ENCODE measurements around the gene PAN3. TPM values are rescaled to one million over a fixed set of nuclear protein-coding genes. Genes with fewer than 3 reads are reported as not detected.

PAN3 gene
- total RNA-seq, 2 experiments from 2014 or later, result 30.9 to 32.9 TPM

DNA sequence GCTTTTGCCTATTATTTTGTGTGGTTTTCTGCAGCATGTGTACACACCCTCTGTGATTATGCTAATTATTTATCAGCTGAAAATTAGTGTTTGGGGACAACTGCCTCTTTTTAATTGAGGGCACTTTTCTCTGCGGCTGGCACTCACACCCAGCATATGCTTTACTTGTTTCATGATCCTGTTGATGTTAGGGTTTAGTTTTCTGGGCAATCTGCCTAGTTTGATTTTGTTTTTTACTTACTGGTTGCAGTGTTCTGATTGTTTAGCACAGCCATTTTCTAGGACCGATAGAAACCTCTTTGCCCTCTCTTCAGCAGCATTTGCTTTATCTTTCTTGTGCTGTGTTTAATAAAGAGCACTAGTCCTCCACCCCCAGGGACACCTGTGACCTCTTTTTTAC lies 161.6 kb downstream of the PAN3 start:
- intact Hi-C loops (cut with micrococcal nuclease), result no loop called here
- Mint-ChIP-seq H3K4me1 (ENCODE audit: low read depth) (peaks cover 18% of the 10 kb centered on the region), H3K4me3 (no peak overlapping the region), H3K9me3 (no peaks in the 10 kb centered on the region), H3K27me3 (no peaks in the 10 kb centered on the region), H3K36me3 (ENCODE audit: low read depth) (peaks cover 6% of the 10 kb centered on the region), H3K27ac (no peak overlapping the region)
- ATAC-seq (no peak), DNase-seq (no peak)
- TF ChIP-seq, protein P1, sequence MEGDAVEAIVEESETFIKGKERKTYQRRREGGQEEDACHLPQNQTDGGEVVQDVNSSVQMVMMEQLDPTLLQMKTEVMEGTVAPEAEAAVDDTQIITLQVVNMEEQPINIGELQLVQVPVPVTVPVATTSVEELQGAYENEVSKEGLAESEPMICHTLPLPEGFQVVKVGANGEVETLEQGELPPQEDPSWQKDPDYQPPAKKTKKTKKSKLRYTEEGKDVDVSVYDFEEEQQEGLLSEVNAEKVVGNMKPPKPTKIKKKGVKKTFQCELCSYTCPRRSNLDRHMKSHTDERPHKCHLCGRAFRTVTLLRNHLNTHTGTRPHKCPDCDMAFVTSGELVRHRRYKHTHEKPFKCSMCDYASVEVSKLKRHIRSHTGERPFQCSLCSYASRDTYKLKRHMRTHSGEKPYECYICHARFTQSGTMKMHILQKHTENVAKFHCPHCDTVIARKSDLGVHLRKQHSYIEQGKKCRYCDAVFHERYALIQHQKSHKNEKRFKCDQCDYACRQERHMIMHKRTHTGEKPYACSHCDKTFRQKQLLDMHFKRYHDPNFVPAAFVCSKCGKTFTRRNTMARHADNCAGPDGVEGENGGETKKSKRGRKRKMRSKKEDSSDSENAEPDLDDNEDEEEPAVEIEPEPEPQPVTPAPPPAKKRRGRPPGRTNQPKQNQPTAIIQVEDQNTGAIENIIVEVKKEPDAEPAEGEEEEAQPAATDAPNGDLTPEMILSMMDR (IDR thresholded peaks at IDR 0.05), result no peak
- POLR2A ChIA-PET, result no interaction called here
- CTCF ChIA-PET, result no interaction called here

DNA sequence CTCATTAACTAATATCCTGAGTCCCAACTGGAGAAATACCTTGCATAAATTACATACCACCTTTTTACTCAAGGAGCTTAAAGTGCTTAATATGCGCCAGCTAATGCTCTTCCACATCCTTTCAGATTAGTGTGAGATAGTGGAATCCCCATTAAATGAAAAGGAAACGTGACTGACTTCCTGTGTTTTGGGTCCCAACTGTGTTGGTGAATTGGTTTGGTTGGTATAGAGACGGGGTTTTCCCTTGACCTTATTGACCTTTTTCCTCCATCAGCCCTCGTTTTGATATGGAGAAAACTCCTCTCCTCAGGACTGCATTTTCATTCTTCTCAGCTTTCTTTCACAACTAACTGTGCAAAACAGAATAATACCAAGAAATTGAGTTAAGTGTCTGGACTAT lies 163.5 kb downstream of the PAN3 start:
- Mint-ChIP-seq H3K27me3 (no peaks in the 10 kb centered on the region), H3K4me3 (no peak overlapping the region), H3K27ac (no peak overlapping the region), H3K9me3 (no peaks in the 10 kb centered on the region), H3K36me3 (ENCODE audit: low read depth) (no peaks in the 10 kb centered on the region), H3K4me1 (ENCODE audit: low read depth) (peaks cover 18% of the 10 kb centered on the region)
- TF ChIP-seq, protein P1 (IDR thresholded peaks at IDR 0.05), result no peak
- DNase-seq, result no peak
- ChIA-PET POLR2A (no interaction called here), CTCF (interaction anchor here (1.0 kb wide), 1 partner anchor 14 kb away, joined by 3 read pairs; no protein-coding TSS in a partner anchor)
- intact Hi-C loops (cut with micrococcal nuclease), result no loop called here
- ATAC-seq, result no peak

DNA sequence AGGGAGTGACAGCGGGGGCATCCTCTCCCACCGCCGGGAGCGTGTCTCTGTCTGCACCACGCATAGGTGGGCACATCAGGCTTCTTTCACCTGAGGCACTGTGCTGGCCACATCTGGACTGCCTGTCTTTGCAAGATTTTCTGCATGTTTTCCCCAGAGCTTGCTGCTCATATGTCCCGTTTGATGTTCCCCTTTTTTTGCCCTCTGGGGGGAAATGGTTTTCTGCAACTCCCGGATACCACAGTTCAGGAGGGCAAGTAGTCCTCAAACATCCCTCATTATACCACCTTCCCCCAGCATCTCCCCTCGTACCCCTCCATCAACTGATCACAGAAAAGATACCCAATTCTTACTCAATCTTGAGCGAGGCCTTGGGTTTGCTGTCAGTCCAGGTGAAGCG lies 168.0 kb downstream of the PAN3 start:
- Mint-ChIP-seq H3K4me3 (no peak overlapping the region), H3K27ac (no peak overlapping the region), H3K9me3 (no peaks in the 10 kb centered on the region), H3K36me3 (ENCODE audit: low read depth) (no peaks in the 10 kb centered on the region), H3K27me3 (no peaks in the 10 kb centered on the region), H3K4me1 (ENCODE audit: low read depth) (peaks cover 11% of the 10 kb centered on the region)
- TF ChIP-seq, protein P1 (IDR thresholded peaks at IDR 0.05), result no peak
- CTCF ChIA-PET, result no interaction called here
- intact Hi-C loops (cut with micrococcal nuclease), result no loop called here
- POLR2A ChIA-PET, result no interaction called here
- ATAC-seq (no peak), DNase-seq (no peak)

DNA sequence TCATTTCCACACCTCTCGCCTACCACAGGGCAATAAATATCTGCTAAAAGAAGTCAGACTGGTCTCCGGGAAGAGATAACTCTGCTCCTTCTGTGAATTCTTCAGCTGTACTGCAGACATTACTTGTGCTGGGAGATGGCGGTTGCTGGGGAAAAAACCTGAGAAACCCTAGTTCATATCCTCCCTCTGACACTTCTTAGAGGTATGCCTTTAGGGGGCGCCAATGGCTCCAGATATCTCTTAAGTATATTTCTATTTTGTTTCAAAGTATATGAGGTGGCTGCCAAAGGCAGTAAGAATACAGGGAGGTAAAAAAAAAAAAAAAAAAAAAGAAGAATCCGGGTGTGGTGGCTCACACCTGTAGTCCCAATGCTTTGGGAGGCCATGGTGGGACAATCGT lies 175.2 kb downstream of the PAN3 start:
- no peaks in the 10 kb centered on the region for H3K4me1 Mint-ChIP-seq (ENCODE audit: low read depth)

DNA sequence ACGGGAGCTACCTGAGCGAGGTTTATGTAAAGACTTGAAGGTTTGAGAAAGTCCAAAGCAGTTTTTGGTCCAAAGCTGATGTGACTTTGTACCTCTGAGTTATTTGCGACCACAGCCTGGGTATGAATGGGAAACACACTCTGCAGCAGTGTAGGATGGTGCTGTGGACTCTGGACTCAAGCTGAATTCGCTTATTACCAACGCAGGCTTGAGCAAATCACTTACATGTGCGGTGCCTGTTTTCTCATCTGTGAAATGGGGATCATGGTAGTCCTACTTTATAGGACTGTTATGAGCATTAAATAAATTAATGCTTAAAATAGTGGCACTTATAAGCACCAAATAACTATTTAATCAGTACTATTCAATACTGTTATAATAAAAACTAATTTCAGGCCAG lies 176.5 kb downstream of the PAN3 start:
- no peaks in the 10 kb centered on the region for H3K27me3 Mint-ChIP-seq
- H3K4me3 Mint-ChIP-seq, result no peak overlapping the region
- ChIA-PET POLR2A (no interaction called here), CTCF (interaction anchor here (0.9 to 3.2 kb wide), 4 partner anchors 10 to 321 kb away, joined by 3 to 15 read pairs (median 4); no protein-coding TSS in a partner anchor)
- no peak for ATAC-seq
- DNase-seq, result no peak
- H3K36me3 Mint-ChIP-seq (ENCODE audit: low read depth), result no peaks in the 10 kb centered on the region
- H3K4me1 Mint-ChIP-seq (ENCODE audit: low read depth), result no peaks in the 10 kb centered on the region
- H3K9me3 Mint-ChIP-seq, result no peaks in the 10 kb centered on the region
- intact Hi-C loops (cut with micrococcal nuclease), result no loop called here
- H3K27ac Mint-ChIP-seq, result no peak overlapping the region
- TF ChIP-seq, protein P1 (IDR thresholded peaks at IDR 0.05), result no peak

More for the DNA sequence above, 175.2 kb downstream of the PAN3 start:
- ATAC-seq (peak; percentile 53), DNase-seq (peak; percentile 62)
- H3K4me3 Mint-ChIP-seq, result no peak overlapping the region
- H3K27me3 Mint-ChIP-seq, result no peaks in the 10 kb centered on the region
- no peaks in the 10 kb centered on the region for H3K9me3 Mint-ChIP-seq
- TF ChIP-seq, protein P1 (IDR thresholded peaks at IDR 0.05), result peak; percentile 42
- H3K27ac Mint-ChIP-seq, result no peak overlapping the region
- no peaks in the 10 kb centered on the region for H3K36me3 Mint-ChIP-seq (ENCODE audit: low read depth)
- CTCF ChIA-PET, result interaction anchor here (1.8 to 3.2 kb wide), 2 partner anchors 11 to 21 kb away, joined by 5 to 15 read pairs; no protein-coding TSS in a partner anchor
- POLR2A ChIA-PET, result no interaction called here
- intact Hi-C loops (cut with micrococcal nuclease), result no loop called here

All from activated CD8-positive, alpha-beta T cell treated with anti-CD3 and anti-CD28 coated beads for 36 hours (primary cell).